DOHH2 (cell line): ENCODE results near the gene MACROD2.

Experiments
- H3F3A ChIP-seq: fragments of 200-600 bp; sonication (generic), shearing (Covaris generic); 2 replicates; pipeline ENCODE4 v1.6.0; 2016; ENCODE audit warnings: antibody characterized with exemption, mild to moderate bottlenecking; ENCODE audit not compliant: control insufficient read depth, insufficient read depth
- H3K27ac ChIP-seq: fragments of 200-600 bp; sonication (generic); 2 replicates; pipeline ENCODE4 v1.5.1; 2014; ENCODE audit warnings: low read depth, mild to moderate bottlenecking, low read length, moderate library complexity
- H3K27me3 ChIP-seq: fragments of 200-600 bp; sonication (generic); 2 replicates; pipeline ENCODE4 v1.6.1; 2014; ENCODE audit warnings: mild to moderate bottlenecking, low read length, mixed read lengths; ENCODE audit not compliant: control insufficient read depth
- H3K36me3 ChIP-seq: fragments of 200-600 bp; sonication (generic); 2 replicates; pipeline ENCODE4 v1.6.1; 2014; ENCODE audit warnings: mild to moderate bottlenecking, low read length, moderate library complexity, mixed read lengths; ENCODE audit not compliant: control insufficient read depth
- H3K4me1 ChIP-seq: fragments of 200-600 bp; sonication (generic); 2 replicates; pipeline ENCODE4 v1.6.1; 2014; ENCODE audit warnings: mild to moderate bottlenecking, low read length, mixed read lengths; ENCODE audit not compliant: control insufficient read depth
- H3K4me2 ChIP-seq: fragments of 200-600 bp; sonication (generic); 2 replicates; pipeline ENCODE4 v1.6.0; 2014; ENCODE audit warnings: mild to moderate bottlenecking, low read length, moderate library complexity
- H3K4me3 ChIP-seq: fragments of 200-600 bp; sonication (generic); 2 replicates; pipeline ENCODE4 v1.5.1; 2014; ENCODE audit warnings: mild to moderate bottlenecking, low read length, mixed read lengths
- H3K79me2 ChIP-seq: fragments of 200-600 bp; sonication (generic); 2 replicates; pipeline ENCODE4 v1.6.1; 2014; ENCODE audit warnings: mild to moderate bottlenecking, low read length, mixed read lengths; ENCODE audit not compliant: control insufficient read depth
- H3K9me2 ChIP-seq: fragments of 200-600 bp; sonication (generic); replicated peaks from 2 replicates; pipeline ENCODE4 v1.6.1; 2014; ENCODE audit warnings: mild to moderate bottlenecking, low read length, mixed read lengths; ENCODE audit not compliant: control insufficient read depth
- H3K9me3 ChIP-seq: fragments of 200-600 bp; sonication (generic); 2 replicates; pipeline ENCODE4 v1.6.1; 2014; ENCODE audit warnings: antibody characterized with exemption, low read length, mixed read lengths; ENCODE audit not compliant: control insufficient read depth, insufficient read depth
- H4K20me1 ChIP-seq: fragments of 200-600 bp; sonication (generic); 2 replicates; pipeline ENCODE4 v1.6.0; 2014; ENCODE audit warnings: low read depth, mild to moderate bottlenecking, antibody characterized with exemption, low read length, moderate library complexity; ENCODE audit not compliant: control insufficient read depth, insufficient read depth
- EZH2phosphoT487 ChIP-seq: fragments of 200-600 bp; sonication (generic); IDR thresholded peaks from 2 replicates; pipeline ENCODE4 v1.6.1; 2017; ENCODE audit warnings: borderline replicate concordance, mild to moderate bottlenecking, antibody characterized with exemption, low read length, moderate library complexity, mixed read lengths
- TF ChIP-seq, protein P1 (sequence below): fragments of 200-600 bp; sonication (generic); IDR thresholded peaks from one replicate; pipeline ENCODE4 v1.5.1; 2014; ENCODE audit warnings: antibody characterized with exemption, mild to moderate bottlenecking, low read depth, low read length; ENCODE audit not compliant: poor library complexity, severe bottlenecking

The MACROD2 gene

DNA sequence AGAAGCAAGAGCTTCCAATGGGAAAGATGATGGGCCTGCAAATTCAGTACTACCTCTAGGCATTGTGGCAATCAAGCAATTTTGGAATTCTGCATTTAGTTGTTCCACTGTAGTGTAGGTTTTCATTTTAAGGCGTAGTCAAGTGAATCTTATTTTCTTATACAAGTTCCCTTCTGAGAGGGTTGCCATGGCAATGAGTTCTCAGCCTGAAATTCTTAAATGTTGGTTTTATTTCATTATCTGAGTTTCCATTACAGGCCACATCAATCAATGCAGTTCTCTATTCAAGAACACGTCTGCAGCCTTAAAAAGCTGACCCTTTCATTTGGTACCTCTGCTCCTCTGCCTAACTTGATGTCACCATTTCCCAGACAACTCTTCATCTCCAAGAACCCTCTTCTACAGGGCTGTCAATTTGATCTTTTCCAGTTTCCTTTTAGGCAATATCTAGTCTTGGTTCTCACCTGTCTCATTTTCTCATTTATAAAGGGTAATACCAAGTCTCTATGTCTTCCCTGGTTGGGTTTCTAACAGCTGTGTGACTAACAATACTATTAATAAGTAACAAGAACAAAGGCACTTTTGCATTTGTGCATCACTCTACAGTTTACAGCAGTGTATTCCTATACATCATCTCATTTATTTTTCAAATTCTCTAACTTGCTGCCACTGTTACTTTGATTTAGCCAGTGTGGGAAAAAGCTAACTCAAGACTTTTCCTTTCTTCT is 1240.3 kb downstream of the MACROD2 start:
- Histone ChIP-seq H3F3A (no peaks in the 10 kb centered on the region), H3K27ac (no peak overlapping the region), H3K36me3 (no peaks in the 10 kb centered on the region), H3K9me2 (no peaks in the 10 kb centered on the region), H3K4me1 (peaks cover 17% of the 10 kb centered on the region), H3K27me3 (no peaks in the 10 kb centered on the region), H3K4me2 (no peak overlapping the region), H3K4me3 (no peak overlapping the region), H3K79me2 (no peaks in the 10 kb centered on the region), H4K20me1 (no peaks in the 10 kb centered on the region), H3K9me3 (no peaks in the 10 kb centered on the region)
- no peak for TF ChIP-seq EZH2phosphoT487
- TF ChIP-seq, protein P1, sequence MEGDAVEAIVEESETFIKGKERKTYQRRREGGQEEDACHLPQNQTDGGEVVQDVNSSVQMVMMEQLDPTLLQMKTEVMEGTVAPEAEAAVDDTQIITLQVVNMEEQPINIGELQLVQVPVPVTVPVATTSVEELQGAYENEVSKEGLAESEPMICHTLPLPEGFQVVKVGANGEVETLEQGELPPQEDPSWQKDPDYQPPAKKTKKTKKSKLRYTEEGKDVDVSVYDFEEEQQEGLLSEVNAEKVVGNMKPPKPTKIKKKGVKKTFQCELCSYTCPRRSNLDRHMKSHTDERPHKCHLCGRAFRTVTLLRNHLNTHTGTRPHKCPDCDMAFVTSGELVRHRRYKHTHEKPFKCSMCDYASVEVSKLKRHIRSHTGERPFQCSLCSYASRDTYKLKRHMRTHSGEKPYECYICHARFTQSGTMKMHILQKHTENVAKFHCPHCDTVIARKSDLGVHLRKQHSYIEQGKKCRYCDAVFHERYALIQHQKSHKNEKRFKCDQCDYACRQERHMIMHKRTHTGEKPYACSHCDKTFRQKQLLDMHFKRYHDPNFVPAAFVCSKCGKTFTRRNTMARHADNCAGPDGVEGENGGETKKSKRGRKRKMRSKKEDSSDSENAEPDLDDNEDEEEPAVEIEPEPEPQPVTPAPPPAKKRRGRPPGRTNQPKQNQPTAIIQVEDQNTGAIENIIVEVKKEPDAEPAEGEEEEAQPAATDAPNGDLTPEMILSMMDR, result no peak

DNA sequence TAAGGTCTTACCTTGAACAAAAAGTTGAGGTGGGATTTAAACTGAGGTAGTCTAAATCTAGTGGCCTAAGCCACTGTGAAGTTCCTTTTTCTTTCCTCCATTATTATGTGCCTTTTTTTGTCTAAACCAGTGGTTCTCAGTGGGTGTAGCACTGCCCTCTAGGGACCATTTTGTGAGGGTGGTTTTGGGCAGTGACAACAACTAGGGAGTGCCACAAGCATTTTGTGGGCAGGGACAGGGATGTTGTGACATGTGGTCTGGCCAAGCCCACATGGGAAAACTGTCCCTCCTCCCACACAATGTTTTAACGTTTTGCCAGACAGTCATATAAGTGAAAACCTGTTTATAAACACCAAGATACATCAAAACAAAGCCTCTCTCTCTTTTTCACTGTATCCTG is 1241.5 kb downstream of the MACROD2 start:
- H3K4me2 ChIP-seq, result no peak overlapping the region
- no peaks in the 10 kb centered on the region for H3K9me3 ChIP-seq
- TF ChIP-seq, protein P1, result peak; percentile 76
- TF ChIP-seq EZH2phosphoT487, result no peak
- H3F3A ChIP-seq, result no peaks in the 10 kb centered on the region
- H3K36me3 ChIP-seq, result no peaks in the 10 kb centered on the region
- no peak overlapping the region for H3K4me3 ChIP-seq
- H3K27me3 ChIP-seq, result no peaks in the 10 kb centered on the region
- H3K4me1 ChIP-seq, result peaks cover 11% of the 10 kb centered on the region
- no peaks in the 10 kb centered on the region for H3K9me2 ChIP-seq
- H4K20me1 ChIP-seq, result no peaks in the 10 kb centered on the region
- no peaks in the 10 kb centered on the region for H3K79me2 ChIP-seq
- H3K27ac ChIP-seq, result no peak overlapping the region

DNA sequence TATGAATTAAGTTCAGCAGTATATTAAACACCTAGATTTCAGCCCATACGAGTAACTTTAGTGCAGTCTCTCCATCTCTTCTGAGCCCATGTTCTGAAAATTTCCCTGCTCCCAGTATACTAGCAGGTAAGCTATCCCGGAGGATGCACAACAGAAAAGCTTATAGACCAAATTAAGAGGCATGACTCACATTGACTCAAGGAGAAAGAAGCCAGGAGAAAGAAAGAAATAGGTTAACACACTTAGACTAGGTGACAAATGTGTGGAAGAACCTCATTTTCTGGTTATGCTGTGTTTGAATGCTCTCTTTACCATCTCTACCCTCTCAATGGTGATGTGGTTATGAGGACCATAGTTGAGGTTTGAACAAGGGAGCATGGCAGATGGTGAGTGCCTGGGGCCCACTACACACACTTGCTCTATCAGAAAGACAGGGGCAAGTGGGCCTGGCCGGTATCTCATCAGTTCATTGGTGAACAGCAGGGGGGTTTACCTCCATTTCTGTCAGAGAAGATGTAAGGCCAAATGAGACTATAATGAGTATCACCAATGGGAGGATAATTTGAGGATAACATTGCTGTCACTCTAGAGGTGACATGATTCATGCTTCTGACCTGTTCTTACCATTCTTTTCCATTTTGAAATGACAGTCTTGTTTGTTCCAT is 1244.4 kb downstream of the MACROD2 start:
- Histone ChIP-seq H3F3A (no peaks in the 10 kb centered on the region), H3K4me1 (peaks cover 11% of the 10 kb centered on the region), H3K36me3 (no peaks in the 10 kb centered on the region), H3K9me2 (no peaks in the 10 kb centered on the region), H3K9me3 (no peaks in the 10 kb centered on the region), H3K27ac (no peak overlapping the region), H3K27me3 (no peaks in the 10 kb centered on the region), H3K4me2 (no peak overlapping the region), H3K79me2 (no peaks in the 10 kb centered on the region), H3K4me3 (no peak overlapping the region), H4K20me1 (no peaks in the 10 kb centered on the region)
- no peak for TF ChIP-seq EZH2phosphoT487
- TF ChIP-seq, protein P1, result no peak
